ENCODE data around the gene TRIAP1.
A peak's percentile ranks its signal among the peaks of the same experiment; 100 is the strongest.
"Not testable (repeated sequence)": the region's sequence is repeated elsewhere in the genome, so short reads cannot be mapped to it uniquely, and the experiment has no call there.

The TRIAP1 gene

DNA sequence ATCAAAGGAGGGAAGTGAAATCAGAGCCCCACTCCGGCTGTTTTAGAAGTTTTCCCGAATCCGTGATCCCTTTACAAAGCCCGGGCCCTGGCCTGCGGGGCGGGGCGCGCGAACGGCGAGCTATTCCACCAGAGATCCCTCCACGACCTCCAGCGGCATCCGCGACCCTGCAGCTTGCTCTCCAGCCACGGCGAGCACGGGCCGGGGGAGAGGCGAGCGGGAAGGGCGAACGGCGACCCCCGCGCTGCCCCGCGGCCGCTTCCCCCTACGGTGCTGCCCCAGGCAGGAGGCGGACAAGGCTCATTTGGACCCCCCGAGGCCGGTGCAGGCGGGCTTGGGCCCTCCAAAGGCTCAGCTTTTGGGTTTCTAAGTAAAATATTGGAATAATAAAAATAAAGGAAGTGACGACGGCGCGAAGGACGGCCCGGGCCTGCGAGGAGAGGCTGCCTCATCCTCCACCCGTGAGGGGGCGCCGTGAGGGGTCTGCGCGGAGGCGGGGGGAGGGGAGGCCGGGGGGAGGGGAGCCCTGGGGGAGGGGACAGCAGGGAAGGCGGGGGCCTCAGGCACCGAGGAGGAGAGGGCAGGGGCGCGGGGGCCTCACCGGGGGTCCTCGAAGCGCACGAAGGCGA is 22.8 kb upstream of the TRIAP1 start:
- peak in 1 of 3 experiments; percentile 23 for DNase-seq (ENCODE audit: low read depth in 2 of 3, low spot score in 2 of 3)

DNA sequence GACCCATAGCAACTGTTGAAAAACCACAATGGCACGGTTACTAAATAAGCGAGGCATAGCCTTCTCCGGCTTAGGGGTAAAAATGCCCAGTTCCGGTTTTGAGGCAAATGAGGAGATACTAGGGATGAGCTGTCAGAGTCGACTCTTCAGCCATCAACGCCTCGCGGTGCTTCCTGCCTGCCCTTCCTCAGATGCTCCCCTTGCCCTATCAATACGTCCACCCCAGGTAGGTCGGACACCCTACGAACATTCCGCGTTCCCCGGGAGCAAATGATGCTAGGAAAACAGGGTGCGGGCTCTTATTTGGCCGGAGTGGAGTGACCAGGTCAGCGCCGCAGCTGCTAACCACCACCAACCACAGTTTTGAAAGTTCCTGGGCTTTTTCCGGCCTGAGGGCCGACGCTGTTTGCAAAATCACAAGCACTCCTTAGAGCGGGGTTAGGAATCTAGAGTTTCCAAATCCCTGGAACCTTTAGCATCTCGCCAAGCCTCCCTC is 22.2 kb upstream of the TRIAP1 start:
- no peak for DNase-seq (ENCODE audit: low read depth in 2 of 3, low spot score in 2 of 3)

DNA sequence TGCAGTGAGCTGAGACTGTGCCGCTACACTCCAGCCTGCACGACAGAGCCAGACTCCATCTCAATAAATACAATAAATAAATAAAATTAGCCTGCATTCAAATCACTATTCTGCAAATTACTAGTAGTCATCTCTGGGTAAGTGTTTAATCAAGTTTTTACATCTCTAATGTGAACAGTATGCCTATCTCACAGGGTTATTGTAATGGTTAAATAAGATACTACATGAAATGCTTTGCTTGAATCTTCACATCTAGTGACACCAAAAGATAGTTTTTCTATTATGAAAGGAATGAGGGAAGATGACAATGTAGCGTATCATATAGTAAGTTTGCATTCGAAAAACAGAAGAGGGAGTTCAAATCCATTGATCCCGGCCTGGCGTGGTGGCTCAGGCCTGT is 21.3 kb upstream of the TRIAP1 start:
- no peak for DNase-seq (ENCODE audit: low read depth in 2 of 3, low spot score in 2 of 3)

DNA sequence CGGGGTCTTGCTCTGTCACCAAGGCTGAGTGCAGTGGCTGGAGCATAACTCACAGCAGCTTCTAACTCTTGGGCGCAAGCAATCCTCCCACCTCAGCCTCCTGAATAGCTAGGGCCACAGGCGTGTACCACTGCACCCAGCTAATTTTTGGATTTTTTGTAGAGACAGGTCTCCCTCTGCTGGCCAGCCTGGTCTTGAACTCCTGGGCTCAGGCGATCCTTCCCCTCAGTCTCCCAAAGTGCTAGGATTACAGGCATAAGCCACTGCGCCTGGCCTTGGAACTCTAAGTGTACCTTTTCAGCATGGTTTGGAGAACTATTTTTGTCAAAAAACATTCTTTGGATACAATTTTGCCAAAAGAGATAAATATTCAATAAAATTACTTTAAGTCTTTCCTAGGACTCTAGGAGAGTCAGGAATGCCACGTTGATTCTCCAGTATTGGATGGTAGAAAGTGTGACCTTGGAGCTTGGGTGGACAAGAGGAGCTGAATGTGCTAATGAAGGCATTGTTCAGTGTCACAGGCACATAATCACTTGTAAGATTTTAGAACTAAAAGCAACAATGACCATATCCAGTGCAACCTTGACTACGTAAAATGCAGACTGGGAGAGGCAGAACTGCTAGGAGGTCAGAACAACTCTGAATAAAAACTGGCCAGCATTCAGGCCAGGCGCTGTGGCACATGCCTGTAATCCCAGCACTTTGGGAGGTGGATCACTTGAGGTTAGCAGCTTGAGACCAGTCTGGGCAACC is 20.6 kb upstream of the TRIAP1 start:
- no peak for DNase-seq (ENCODE audit: low read depth in 2 of 3, low spot score in 2 of 3)

DNA sequence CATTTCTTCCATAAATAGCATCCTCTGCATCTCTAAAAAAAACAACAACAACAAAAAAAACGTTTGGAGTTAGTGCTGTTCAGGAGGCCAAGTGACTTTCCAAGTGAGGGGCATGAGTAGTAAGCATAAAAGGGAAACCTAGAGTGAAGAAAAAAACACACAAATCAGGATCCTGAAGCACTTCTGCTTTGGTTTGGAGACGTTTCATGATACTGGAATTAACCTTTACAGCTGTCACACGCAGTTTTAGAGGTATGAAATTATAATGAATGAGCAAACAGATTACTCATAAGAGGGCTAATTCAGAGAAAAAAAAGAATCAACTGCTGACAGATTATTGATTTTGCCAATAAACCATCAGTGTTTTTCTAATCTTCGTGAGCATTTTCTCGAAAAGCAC is 19.6 kb upstream of the TRIAP1 start:
- no peak for DNase-seq (ENCODE audit: low read depth in 2 of 3, low spot score in 2 of 3)

DNA sequence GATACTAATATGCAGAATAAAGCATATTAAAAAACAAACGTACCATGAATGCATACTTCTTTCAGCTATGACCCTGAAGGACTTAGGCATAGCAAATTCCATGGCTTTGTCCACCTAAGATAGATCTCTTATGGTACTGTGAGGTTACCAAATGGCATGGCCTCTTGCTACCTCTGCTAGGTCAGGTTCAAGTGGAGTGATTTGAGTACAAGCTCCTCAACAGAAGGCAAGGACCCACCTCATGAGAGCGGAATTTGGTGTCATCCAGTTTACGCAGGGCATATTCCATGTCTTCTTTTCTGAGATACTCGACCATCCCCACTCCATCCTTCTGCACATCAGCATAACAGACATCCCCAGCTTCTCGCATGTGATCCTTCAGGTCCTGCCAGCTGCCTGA is 17.5 kb upstream of the TRIAP1 start:
- no peak for DNase-seq (ENCODE audit: low read depth in 2 of 3, low spot score in 2 of 3)

DNA sequence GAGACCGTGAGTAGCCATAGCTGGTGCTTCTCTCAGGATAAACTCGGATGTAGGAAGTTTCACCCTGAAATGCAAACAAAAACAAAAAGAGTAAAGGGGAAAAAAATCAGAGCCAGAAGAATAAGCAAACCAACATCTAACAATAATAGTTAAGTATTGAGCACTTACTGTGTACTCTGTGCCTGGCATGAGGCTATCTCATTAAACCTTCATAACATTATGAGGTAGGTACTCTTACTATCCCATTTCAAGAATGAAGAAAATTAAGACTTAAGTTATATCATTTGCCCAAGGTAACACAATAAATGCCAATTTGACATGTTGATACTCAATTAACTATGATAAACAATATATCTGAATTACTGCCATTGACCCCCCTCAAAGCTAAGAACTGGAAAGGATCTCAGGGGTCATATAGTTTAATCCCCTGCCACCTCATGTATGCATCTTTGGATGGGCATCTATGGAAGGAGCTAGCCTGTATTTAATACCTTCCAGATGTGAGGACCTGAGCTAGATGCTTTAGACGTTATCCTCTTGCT is 16.0 kb upstream of the TRIAP1 start:
- DNase-seq (ENCODE audit: low read depth in 2 of 3, low spot score in 2 of 3), result no peak

DNA sequence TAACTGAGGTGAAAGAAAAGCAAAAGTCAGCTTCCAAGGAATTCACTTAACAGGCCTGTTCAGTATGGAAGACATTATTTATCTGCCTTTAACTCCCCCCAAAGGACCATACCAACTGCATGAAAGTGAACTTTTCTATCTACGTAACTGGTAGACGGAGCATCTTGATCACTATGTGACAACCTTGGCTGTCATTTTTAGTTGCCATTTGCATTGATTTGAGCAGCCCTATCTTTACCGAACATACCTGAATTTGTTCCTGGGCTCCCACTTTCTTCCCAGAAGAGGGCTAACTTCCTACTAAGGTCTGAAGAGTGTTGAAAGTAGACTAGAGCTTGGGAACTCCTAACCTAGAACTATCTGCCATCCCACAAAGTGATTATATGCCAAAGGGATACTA is 14.0 kb upstream of the TRIAP1 start:
- no peak for DNase-seq (ENCODE audit: low read depth in 2 of 3, low spot score in 2 of 3)

DNA sequence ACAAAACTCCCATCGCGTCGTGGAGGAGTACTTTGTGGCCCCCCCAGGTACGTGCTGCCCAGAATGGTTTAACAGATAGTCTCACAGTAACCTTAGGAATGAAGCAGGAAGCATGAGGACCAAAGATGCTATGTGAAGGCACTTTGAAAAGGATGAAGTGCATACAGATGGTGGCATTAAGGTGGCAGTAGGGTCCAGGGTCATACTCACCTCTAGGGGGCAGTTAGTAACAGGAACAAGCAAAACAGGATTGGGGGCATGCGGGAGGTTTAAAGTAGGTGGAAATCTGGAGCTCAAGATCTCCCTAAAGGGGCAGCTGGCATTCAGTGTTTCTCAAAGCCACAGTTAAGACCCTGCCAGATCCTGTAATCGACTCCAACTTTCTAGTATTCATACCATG is 10.9 kb upstream of the TRIAP1 start:
- DNase-seq (ENCODE audit: low read depth in 2 of 3, low spot score in 2 of 3), result no peak

DNA sequence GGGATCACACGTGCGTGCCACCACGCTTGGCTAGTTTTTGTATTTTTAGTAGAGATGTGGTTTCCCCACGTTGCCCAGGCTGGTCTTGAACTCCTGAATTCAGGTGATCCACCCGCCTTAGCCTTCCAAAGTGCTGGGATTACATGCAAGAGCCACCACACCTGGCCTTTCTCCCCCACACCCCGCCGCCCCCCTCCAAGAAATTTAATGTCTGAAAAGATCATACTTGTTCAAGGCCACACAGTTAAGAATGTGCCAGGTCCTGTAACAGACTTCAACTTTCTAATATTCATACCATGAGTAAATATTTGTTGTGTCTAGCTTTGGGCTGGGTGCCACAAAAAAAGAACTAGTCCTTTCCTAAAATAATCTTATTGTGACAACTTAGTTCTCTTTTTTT is 9.1 kb upstream of the TRIAP1 start:
- no peak for DNase-seq (ENCODE audit: low read depth in 2 of 3, low spot score in 2 of 3)

DNA sequence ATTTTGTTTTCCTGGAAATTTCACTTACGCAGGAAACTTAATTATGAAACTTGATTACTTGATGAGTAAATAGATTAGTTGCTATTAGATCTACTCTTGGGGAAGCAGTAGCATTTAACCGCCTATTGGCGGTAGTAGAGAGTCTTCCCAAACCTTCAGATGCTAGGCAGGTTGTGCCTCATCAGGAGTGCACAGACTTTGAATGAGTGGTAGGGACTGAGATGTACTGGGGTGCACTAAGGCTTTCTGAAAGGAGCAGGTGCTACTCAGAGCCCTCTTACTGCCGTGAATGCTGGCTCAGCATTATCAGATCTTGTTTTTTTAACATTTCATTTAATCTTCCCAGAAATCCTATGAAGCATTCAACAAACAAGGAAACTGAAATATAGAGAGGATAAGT is 7.8 kb upstream of the TRIAP1 start:
- DNase-seq (ENCODE audit: low read depth in 2 of 3, low spot score in 2 of 3), result no peak

DNA sequence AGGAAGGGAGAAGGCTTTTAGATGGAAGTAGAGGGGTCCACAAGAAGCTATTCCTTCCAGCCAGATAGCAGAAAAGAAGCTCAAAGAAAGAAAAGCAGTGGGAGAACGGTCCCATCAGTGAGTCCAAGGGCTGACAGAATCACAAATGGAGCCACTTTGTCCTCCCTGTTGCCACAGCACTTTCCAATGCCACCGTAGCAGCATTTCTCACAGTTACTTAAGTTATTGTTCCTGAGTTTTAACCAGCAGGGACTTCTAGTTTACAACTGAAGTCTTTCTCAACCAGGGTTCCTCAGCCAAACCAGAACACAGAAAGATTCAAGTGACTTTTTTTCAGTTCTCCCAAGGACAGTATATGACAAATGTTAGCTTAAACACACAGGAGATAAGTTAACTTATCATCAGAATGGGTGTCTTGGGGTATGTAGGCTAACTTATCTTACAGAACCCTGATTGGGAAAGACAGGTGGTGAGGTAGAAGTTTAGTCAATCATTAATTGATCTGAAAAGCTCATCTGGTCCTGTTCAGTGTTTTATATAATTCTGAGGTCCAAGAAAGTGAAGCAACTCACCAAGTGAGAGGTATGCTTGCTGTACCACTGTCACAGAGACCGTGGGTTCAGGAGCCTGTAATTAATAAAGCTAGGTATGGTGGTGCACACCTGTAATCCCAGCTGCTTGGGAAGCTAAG is 7.0 kb upstream of the TRIAP1 start:
- DNase-seq (ENCODE audit: low read depth in 2 of 3, low spot score in 2 of 3), result no peak

DNA sequence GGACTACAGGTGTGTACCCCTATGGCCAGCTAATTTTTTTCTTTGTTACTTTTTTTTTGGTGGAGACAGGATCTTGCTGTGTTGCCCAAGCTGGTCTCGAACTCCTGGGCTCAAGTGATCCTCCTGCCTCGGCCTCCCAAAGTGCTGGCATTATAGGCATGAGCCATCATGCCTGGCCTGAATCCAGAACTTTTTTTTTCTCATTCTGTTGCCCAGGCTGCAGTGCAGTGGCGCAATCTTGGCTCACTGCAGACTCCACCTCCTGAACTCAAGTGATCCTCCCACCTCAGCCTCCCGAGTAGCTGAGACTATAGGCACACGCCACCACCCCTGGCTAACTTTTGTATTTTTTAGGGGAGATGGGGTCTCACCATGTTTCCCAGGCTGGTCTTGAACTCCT is 6.3 kb upstream of the TRIAP1 start:
- not testable (repeated sequence) for DNase-seq (ENCODE audit: low read depth in 2 of 3, low spot score in 2 of 3)

DNA sequence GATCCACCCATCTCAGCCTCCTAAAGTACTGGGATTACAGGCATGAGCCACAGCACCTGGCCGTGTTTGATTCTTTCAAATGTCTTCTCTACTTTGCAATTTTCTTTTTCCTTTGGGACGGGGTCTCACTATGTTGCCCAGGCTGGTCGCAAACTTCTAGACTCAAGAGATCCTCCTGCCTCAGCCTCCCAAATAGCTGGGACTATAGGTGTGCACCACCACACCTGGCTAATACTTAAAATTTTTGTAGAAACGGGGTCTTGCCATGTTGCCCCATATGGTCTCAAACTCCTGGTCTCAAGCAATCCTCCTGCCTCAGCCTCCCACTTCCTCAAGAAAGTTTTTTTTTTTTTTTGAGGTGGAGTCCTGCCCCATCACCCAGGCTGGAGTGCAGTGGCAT is 1.8 kb upstream of the TRIAP1 start:
- no peak for DNase-seq (ENCODE audit: low read depth in 2 of 3, low spot score in 2 of 3)

DNA sequence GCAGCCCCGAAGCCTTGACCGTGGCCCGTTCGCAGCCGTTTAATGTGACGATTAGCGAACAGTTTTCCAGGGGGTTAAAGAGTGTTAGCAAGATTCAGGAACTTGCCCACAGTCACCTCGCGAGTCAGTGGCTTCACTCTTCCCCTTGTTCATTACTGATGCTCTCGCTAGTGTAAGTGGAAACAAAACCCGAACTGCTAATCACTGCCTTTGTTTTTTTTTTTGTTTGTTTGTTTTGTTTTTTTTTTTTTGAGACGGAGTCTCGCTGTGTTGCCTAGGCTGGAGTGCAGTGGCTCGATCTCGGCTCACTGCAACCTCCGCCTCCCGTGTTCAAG is 627 bp upstream of the TRIAP1 start:
- not testable (repeated sequence) for DNase-seq (ENCODE audit: low read depth in 2 of 3, low spot score in 2 of 3)

DNA sequence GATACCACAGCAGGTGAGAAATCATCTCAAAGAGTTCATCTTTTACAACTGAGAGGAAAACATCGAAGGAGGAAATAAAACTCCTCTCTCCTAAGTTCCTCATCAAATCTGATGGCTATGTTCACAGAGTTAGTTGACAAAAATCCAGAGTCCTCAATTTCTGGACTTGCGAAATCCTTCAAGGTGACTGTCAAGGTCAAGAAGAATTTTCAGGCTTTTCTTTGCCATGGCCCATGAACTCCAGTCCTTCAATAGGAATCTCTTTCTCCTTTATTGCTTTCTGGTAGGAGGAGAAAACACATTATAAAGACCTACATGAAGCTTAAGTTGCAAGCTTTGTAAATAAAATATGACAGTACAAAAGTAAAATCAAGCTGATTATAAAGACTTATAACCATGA is 1.5 kb downstream of the TRIAP1 start:
- DNase-seq (ENCODE audit: low read depth in 2 of 3, low spot score in 2 of 3), result no peak

DNA sequence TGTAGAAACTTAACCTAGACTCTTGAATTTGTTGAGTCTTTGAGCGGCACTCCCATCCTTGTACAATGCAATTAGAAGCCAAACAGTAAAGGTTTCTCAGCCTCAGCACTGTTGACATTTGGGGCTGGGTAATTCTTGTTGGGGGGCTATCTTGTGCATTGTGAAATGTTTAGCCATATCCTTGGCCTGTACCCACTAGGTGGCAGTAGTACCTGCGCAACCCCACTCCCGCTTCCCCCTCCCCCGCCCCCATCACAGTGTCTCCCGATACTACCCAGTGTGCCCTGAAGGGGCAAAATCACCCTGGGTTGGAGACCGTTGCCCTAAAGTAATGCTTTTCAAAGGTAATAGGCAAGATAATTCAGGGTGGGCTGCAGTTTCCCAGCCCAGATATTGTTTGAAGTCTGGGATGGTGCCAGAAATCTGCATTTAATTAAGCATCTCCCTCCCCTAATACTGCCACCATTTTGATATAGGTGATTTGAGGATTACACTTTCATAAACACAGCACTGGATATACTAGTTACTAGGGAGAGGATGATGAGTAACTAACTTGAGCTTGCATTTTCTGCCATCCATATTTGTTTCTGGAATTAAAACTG is 6.4 kb downstream of the TRIAP1 start:
- DNase-seq (ENCODE audit: low read depth in 2 of 3, low spot score in 2 of 3), result peak in 2 of 3 experiments; percentile 37 to 41

DNA sequence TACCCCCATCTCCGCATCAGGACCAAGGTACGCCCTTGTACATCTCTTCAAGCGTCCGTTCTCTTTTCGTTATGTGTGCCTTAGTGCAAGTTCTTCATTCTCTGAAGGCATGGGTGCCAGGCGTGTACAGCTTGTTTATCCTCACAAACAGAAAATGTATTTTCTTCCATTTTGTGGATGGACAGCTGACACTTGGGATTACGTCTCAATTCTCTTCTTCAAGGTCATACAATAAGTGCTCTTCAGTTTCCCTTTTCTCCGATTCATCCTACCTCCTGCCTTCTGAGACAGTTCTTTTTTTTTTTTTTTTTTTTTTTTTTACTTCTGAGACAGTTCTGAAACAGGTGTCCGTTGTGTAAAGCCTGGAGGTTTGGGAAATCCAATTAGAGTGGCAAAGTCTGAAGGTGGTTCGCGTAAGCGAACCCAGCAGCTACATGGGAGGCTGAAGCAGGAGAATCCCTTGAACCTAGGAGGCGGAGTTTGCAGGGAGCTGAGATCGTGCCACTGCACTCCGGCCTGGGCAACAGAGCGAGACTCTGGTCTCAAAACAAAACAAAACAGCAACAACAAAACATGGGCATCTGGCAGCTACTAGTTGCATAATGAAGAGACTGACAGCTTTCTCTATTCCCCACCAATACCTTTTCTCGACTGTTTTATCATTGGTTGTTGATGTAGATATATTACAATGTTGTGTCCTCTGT is 7.5 kb downstream of the TRIAP1 start:
- DNase-seq (ENCODE audit: low read depth in 2 of 3, low spot score in 2 of 3), result no peak

DNA sequence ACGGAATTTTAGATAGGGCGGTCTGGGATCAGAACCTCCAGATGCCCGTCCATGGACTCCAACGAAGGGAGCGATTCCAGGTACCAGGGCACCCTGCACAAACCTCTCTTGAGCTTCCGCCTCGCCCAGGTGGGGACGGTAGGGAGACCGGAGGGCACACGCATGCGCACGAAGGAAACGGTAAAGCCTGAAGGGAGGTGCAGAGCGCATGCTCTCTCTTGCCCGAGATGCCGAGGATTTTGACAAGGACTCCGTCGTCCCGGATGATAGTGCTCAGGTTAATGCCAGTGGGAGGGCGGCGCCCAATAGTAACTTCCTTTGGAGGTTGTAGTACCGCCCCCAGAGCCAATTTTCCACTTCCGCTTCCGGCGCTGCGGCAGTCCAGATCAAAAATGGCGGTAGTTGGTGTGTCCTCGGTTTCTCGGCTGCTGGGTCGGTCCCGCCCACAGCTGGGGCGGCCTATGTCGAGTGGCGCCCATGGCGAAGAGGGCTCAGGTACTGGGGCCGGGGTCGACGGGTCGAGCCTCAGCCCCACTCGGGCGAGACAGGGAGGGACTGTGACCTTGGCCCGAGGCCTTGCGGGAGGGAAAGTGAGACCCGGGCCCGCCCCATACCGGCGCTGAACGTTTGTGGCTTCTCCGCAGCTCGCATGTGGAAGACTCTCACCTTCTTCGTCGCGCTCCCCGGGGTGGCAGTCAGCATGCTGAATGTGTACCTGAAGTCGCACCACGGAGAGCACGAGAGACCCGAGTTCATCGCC is 8.3 kb downstream of the TRIAP1 start, which contains the start of gene COX6A1:
Gene COX6A1, plus strand, starts transcription at position 379 of the 760 bp plus-strand sequence. Its CDS starts 14 bp downstream, at position 393.
- DNase-seq (ENCODE audit: low read depth in 2 of 3, low spot score in 2 of 3), result peak; percentile 73 to 93 (median 89)

Measured in activated CD8-positive, alpha-beta memory T cell treated with anti-CD3 and anti-CD28 coated beads for 48 hours (primary cell).